Ishikawa (cell line): ENCODE data around the gene PBX3.

Source experiments
- CEBPB ChIP-seq: IDR thresholded peaks from 2 replicates; pipeline ENCODE4 v1.6.1; 2012
- CREB1 ChIP-seq: IDR thresholded peaks from 2 replicates; pipeline ENCODE4 v1.6.1; 2012; ENCODE audit warnings: low read depth
- EGR1 ChIP-seq: IDR thresholded peaks from 2 replicates; pipeline ENCODE4 v1.6.1; 2012
- EP300 ChIP-seq: IDR thresholded peaks from 2 replicates; pipeline ENCODE4 v1.6.1; 2012; ENCODE audit warnings: borderline replicate concordance
- FOXM1 ChIP-seq: IDR thresholded peaks from 2 replicates; pipeline ENCODE4 v1.6.1; 2012; ENCODE audit warnings: low read depth, borderline replicate concordance
- NFIC ChIP-seq: IDR thresholded peaks from 2 replicates; pipeline ENCODE4 v1.6.1; 2012
- RAD21 ChIP-seq: IDR thresholded peaks from 2 replicates; pipeline ENCODE4 v1.6.1; 2012; ENCODE audit warnings: low read depth
- TAF1 ChIP-seq: IDR thresholded peaks from 2 replicates; pipeline ENCODE4 v1.6.1; 2012; ENCODE audit warnings: low read depth, mild to moderate bottlenecking
- TCF12 ChIP-seq: IDR thresholded peaks from 2 replicates; pipeline ENCODE4 v1.6.1; 2012; ENCODE audit warnings: low read depth
- TEAD4 ChIP-seq: IDR thresholded peaks from 2 replicates; pipeline ENCODE4 v1.6.1; 2012
- YY1 ChIP-seq: IDR thresholded peaks from 2 replicates; pipeline ENCODE4 v1.6.1; 2012; ENCODE audit warnings: low read depth
- ZBTB7A ChIP-seq: IDR thresholded peaks from 2 replicates; pipeline ENCODE4 v1.6.1; 2012; ENCODE audit warnings: low read depth
- TF ChIP-seq, protein P1 (sequence below): IDR thresholded peaks from 2 replicates; pipeline ENCODE4 v1.6.1; 2012
- TF ChIP-seq, protein P2 (sequence below): IDR thresholded peaks from 2 replicates; pipeline ENCODE4 v1.6.1; 2012
- TF ChIP-seq, protein P3 (sequence below): IDR thresholded peaks from 2 replicates; pipeline ENCODE4 v1.6.1; 2012; ENCODE audit warnings: low read depth, mild to moderate bottlenecking

PBX3 gene

GRCh38 chr9:125763394-125763801 is 16.2 kb downstream of the PBX3 start:
- TF ChIP-seq CEBPB (0 out of 2 replicates have a peak, but pooled peaks have one; percentile 3), TCF12 (0 out of 2 replicates have a peak, but pooled peaks have one; percentile 41), NFIC (peak; percentile 87)
- TF ChIP-seq, protein P1, sequence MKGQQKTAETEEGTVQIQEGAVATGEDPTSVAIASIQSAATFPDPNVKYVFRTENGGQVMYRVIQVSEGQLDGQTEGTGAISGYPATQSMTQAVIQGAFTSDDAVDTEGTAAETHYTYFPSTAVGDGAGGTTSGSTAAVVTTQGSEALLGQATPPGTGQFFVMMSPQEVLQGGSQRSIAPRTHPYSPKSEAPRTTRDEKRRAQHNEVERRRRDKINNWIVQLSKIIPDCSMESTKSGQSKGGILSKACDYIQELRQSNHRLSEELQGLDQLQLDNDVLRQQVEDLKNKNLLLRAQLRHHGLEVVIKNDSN, result no peak

GRCh38 chr9:125764198-125764597 is 17.0 kb downstream of the PBX3 start:
- TF ChIP-seq NFIC, result no peak
- no peak for TF ChIP-seq TEAD4
- TF ChIP-seq, protein P2, sequence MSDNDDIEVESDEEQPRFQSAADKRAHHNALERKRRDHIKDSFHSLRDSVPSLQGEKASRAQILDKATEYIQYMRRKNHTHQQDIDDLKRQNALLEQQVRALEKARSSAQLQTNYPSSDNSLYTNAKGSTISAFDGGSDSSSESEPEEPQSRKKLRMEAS, result no peak
- no peak for TF ChIP-seq EGR1
- no peak for TF ChIP-seq TCF12
- no peak for TF ChIP-seq CEBPB
- TF ChIP-seq ZBTB7A, result no peak
- no peak for TF ChIP-seq CREB1
- no peak for TF ChIP-seq FOXM1
- TF ChIP-seq TAF1, result no peak
- TF ChIP-seq, protein P1, result no peak
- TF ChIP-seq YY1, result no peak

DNA sequence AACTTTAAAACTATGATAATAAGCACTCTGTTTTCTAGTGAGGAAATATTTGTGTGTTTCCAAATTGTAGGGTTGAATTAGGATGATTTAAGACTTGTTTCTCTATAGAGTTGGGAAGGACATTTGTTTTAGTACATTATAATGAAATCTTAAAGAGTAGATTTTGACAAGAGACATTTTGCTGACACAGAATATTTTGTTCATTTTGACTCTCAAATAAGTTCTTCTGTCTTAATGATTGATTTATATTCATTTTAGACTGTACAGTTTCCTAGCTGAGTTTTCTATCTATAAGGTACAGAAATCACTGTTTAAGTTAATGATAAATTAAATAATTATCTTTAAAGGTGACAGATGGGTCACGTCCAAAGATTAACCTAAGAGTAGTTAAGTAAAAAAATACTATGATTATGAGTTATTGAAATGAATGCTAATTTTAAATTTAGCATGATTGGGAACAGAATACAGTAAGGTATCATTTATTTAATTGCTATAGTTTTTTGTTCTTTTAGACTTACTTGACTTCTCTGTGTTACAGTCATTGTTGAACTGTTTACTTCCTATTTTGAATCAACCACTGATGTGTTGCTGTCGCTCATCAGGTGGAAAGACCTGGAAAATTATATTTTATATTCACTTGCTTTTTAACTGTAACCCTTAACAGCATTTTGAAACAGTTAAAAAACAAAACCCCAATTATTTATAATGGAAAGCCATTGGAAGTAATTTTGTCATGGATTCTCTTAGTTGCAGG is 19.5 kb downstream of the PBX3 start:
- TF ChIP-seq, protein P1, result no peak
- TF ChIP-seq, protein P2, result no peak
- TF ChIP-seq CREB1, result no peak
- TF ChIP-seq ZBTB7A, result no peak
- TF ChIP-seq YY1, result no peak
- no peak for TF ChIP-seq FOXM1
- no peak for TF ChIP-seq EP300
- TF ChIP-seq TCF12, result no peak
- no peak for TF ChIP-seq TAF1
- TF ChIP-seq RAD21, result no peak
- TF ChIP-seq CEBPB, result no peak
- TF ChIP-seq NFIC, result no peak
- no peak for TF ChIP-seq TEAD4
- no peak for TF ChIP-seq EGR1
- TF ChIP-seq, protein P3, sequence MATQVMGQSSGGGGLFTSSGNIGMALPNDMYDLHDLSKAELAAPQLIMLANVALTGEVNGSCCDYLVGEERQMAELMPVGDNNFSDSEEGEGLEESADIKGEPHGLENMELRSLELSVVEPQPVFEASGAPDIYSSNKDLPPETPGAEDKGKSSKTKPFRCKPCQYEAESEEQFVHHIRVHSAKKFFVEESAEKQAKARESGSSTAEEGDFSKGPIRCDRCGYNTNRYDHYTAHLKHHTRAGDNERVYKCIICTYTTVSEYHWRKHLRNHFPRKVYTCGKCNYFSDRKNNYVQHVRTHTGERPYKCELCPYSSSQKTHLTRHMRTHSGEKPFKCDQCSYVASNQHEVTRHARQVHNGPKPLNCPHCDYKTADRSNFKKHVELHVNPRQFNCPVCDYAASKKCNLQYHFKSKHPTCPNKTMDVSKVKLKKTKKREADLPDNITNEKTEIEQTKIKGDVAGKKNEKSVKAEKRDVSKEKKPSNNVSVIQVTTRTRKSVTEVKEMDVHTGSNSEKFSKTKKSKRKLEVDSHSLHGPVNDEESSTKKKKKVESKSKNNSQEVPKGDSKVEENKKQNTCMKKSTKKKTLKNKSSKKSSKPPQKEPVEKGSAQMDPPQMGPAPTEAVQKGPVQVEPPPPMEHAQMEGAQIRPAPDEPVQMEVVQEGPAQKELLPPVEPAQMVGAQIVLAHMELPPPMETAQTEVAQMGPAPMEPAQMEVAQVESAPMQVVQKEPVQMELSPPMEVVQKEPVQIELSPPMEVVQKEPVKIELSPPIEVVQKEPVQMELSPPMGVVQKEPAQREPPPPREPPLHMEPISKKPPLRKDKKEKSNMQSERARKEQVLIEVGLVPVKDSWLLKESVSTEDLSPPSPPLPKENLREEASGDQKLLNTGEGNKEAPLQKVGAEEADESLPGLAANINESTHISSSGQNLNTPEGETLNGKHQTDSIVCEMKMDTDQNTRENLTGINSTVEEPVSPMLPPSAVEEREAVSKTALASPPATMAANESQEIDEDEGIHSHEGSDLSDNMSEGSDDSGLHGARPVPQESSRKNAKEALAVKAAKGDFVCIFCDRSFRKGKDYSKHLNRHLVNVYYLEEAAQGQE, result no peak

DNA sequence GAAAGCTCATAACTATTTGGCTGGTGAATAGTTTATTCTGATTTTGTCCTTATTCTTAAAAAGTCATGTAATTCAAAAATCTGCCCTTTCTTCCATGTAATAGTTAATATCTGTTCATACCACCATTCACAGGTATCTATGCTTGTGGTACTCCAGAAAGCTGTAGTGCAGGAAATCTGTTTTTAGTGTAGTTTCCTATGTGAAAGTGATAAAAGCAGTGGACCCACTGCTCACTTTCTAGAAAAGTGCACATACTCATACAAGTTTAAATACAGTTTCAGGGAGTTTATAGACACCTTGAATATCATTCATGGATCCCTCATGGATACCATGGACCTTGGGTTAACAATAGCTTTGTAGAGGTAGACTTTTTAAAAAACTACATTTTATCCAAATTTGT is 20.2 kb downstream of the PBX3 start:
- no peak for TF ChIP-seq TCF12
- TF ChIP-seq, protein P3, result no peak
- TF ChIP-seq YY1, result no peak
- no peak for TF ChIP-seq TEAD4
- TF ChIP-seq RAD21, result no peak
- TF ChIP-seq CEBPB, result no peak
- TF ChIP-seq, protein P1, result no peak
- TF ChIP-seq FOXM1, result no peak
- TF ChIP-seq EP300, result no peak
- TF ChIP-seq NFIC, result no peak
- TF ChIP-seq, protein P2, result no peak
- TF ChIP-seq EGR1, result no peak
- TF ChIP-seq CREB1, result no peak
- no peak for TF ChIP-seq TAF1
- no peak for TF ChIP-seq ZBTB7A

GRCh38 chr9:125768803-125769202 is 21.6 kb downstream of the PBX3 start:
- no peak for TF ChIP-seq EGR1
- TF ChIP-seq ZBTB7A, result no peak
- TF ChIP-seq RAD21, result no peak
- TF ChIP-seq, protein P1, result no peak
- TF ChIP-seq FOXM1, result no peak
- TF ChIP-seq, protein P2, result no peak
- TF ChIP-seq TEAD4, result no peak
- TF ChIP-seq, protein P3, result no peak
